GM21526 (cell line): ENCODE measurements around the gene CYP19A1.

Experiments used
- ATAC-seq: cut with Tn5 transposase; IDR thresholded peaks from one replicate; pipeline ENCODE4 v1.9.1; 2021; ENCODE audit warnings: moderate library complexity; ENCODE audit not compliant: unreplicated experiment, low FRiP score

The CYP19A1 gene

DNA sequence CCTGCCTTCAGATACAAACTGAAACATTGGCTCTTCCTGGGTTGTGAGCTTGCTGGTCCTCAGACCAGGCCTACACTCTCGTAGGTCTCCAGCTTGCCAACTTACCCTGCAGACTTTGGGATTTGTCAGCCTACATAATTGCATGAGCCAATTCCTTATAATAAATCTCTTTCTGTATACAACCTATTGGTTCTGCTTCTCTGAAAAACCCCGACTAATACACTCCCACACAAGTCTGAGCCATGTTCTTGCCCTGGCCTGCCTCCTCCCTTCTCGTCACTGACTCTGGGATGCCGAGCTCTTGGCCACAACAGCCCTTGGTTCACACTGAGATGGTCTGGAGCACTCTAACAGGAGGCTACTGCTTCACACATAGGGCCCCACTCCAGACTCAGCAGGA lies 9.5 kb downstream of the CYP19A1 start:
- ATAC-seq: no peak

DNA sequence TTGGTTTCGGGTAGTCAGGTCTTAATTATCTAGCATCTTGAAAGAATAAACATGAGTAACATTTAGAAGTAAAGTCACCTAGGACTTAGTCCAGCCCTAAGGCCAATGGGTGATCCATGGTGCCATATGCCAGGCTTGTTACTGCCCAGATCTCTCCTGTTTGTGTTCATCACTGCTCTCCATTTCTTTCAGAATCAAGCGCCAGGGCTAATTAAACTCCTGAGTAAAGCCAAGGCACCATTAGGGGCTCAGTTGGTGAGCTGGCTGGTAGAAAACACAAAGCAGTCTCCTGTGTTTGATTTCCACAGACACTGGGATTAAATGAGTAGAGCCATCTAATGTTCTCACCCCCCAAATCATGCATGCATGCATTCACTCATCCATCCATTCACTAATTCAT lies 11.3 kb downstream of the CYP19A1 start:
- ATAC-seq: no peak

DNA sequence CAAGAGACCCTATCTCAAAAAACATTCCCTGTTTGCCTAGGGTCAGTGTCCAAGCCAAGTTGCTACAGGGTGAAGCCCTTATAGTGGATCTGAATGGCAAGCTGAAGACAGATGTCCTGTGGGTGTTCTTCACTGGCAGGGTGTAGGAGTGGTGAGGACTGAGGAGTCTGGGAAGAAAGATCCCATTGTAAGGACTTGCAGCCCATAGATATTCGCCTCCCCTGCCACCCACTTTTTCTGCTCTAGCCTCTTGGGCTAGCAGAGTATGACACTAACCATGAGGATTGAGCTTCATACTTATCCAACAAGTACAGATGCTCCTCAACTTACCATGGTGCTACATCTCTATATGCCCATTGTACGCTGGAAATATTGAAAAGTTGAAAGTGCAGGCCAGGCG lies 13.2 kb downstream of the CYP19A1 start:
- ATAC-seq: no peak

DNA sequence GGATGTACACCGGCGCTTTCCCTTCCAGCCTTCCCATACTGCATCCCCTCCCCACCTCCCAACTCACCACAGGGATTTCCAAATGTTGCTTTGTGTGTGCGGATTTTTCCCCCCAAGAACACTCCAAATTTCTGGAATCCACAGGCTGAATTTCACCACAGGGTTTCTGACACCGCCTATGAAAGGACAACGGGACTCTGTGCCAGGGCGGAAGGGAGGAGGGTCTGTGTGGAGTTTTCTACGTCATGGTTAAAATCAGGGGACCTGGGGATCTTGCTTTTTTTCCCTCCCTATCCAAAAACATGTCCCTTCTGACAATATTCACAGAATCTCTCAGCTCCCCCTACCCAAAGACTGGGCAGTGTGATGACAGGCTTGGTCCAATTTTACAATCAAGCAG lies 14.6 kb downstream of the CYP19A1 start:
- no peak for ATAC-seq

DNA sequence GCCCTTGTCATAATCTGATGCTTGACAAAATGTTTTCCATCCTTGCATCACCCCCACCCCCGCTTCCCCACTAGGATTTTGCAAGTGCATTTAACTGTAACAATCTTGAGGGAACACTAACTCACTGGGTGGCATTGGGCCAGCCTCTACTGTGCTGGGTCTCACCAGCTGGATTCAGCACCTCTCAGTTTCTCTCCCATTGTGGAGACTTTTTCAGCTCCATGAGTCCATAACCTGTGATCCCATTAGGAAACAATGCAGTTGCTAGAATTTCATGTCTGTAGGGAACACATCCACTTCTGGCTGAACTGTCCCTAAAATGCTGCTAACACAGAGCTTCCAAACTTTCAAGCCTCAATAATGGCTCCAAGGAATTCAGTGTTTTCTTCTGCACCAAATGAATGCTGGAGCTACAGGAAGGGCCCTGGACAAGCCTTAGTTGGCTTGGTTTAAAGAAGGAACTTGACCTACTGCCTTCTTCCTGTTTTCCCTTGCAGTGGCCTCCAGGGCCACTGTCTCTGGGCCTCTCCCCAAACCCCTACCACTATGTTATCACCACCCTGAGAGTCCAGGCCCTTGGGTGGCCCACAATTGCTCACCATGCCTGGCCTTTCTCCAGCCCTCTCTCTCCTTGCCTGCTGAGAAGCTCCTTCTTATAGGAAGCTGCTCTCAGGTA lies 15.6 kb downstream of the CYP19A1 start:
- no peak for ATAC-seq

DNA sequence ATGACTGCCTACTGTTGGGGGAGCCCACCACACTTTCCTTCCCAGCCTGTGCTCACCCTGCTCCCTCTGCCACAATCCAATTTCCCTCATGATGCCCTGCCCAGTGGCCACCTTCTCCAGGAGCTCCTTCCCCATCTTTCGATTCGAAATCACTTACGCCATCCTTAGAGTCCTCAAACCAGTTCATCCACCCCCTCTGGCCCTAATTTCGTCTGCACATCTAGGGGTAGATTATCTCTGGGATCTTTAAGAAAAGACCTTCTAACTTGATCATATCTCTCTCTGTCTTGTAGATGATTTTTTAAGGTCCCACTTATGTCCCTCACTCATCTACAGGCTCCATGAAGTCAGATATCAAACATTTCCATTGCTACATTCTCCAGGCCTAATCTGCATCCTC lies 17.1 kb downstream of the CYP19A1 start:
- ATAC-seq: no peak

DNA sequence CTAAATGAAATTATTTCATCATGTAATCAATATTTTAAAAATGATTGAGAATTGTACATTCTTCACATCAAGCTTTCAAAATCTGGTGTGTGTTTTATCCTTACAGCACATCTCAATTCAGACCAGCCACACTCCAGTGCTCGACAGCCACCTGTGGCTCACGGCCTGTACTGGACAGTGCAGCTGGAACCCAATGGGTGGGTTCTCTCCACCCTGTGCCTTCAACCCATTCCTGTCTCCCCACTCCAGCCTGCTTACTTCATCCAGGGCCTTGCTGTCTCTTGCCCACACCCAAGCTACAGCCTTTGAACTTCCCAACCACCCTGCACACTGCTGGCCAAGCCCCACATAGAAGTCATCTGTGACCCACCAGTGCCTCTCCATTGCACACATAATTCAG lies 17.6 kb downstream of the CYP19A1 start:
- no peak for ATAC-seq

DNA sequence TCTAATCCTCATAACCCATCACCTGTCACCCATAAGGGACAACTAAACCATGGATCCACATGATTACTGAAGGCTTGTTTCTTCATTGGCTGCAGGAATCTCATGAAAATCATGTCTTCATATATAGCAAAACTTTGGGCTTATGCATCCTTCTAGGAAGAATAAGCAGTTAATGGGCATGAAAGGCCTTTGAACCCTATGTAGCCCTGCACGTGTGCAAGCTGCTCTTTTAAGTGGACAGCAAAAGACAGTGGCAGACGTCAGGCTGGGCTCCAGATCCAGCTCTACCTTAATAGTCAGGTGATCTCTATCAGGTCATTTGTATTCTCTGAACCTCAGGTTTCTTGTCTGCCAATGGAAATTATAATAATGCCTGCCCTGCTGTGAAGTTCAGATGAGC lies 18.9 kb downstream of the CYP19A1 start:
- ATAC-seq: no peak

DNA sequence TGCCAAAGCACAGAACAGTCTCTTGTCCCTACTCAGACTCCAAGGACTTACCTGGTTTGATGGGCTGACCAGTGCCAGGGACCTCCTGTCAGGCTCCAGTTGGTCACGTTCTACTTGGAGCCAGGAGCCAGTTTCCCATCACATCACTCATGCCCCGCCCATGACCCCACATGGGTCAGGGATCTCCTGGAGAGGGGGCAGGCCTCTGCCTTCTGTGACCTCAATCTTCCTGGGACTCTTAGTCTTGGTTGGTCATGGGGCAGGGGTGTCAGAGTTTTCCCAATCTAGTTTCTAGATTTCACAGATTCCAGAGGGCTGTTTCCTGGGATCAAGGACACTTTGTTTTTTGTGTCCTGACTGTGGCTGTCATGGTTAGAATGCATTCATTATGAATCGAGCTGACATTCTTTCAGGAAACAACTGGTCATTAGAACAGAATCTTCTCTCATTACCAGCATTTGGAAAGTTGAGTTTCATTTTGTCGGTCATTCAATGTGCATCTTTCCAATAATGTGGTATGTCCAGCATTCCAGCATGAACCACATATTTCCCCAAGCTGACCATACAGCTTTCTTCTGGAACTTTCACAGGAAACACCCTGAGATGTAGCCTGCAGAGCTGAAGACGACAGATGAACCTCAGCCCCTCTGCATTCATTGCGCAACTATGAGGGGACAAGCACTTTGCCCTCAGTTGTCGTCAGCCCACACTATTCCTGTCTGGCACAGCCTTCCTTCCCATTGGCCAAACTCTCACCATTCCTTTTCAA lies 19.8 kb downstream of the CYP19A1 start:
- no peak for ATAC-seq

DNA sequence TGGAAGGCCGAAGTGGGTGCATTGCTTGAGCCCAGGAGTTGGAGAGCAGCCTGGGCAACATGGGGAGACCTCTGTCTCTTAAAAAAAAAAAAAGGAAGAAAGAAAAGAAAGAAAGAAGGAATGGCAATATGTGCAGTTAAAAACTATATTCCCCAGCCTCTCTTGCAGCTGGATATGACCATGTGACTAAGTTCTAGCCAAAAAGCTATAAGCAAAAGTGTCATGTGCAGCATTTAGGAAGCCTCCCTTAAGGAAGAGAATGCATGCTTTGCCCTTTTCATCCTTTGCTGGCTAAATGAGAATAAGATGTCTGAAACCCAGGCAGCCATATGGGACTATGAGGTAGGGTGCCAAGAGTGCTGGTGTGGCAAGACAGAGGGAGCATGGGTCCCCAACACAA lies 21.8 kb downstream of the CYP19A1 start:
- ATAC-seq: no peak

DNA sequence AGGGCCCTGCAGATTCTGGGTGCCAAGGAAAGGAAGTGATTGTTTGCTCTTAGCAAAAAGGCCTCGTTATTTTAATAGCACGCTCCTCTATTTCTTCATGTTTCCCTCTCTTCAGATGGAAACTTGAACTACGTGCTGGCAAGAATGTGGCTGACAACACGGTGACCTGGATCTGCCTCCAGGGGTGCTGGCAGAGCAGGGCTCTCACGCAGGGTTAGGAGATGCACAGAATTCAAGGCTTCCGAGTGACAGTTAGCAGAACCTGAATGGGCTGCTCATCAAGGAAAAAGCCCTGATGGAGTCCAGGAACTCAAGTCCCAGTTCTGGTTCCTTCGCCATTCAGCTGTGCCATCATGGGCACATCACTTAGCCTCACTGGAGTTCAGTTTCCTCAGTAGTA lies 22.7 kb downstream of the CYP19A1 start:
- no peak for ATAC-seq

DNA sequence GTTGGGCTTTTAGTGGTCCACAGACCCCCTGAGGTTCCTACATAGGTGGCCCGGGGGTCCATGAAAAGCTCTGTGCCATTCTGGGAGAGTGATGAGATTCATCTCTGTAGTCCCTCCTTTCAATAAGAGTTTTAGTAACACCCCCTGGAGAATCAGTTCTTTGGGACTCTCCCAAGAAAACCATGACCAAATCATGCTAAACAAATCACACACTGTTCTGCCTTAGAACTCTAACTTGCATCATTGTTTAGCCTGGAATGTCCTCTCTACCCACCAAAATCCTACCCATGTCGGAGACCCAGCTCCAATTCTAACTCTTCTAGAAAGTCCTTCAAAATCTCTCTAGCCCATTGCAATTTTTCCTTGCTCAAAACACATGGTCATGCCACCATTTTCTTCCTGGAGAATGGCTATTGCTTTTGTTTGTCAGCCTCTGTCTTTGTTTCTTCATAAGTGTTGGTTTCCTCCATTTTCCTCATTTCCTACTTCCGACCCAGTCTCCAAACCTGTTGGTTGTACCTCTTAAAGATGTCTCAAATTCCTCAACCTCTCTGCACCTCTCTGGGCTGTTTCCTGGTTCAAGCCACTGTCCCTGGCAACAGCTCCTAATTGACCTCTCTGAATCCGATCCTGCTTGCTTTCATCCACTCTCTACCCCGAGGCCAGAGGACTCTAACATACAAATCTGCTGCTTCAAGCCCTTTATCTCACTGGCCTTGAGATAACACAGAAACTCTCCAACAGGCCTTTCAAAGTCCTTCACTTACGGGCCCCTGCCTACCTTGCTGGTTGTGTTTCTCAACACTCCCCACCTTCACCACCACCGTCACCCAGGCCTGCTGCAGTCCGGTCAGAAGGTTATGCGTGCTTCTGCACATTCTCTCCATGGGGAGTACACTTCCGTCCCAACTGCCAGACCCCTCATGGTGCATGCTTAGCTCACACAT lies 23.7 kb downstream of the CYP19A1 start:
- no peak for ATAC-seq

DNA sequence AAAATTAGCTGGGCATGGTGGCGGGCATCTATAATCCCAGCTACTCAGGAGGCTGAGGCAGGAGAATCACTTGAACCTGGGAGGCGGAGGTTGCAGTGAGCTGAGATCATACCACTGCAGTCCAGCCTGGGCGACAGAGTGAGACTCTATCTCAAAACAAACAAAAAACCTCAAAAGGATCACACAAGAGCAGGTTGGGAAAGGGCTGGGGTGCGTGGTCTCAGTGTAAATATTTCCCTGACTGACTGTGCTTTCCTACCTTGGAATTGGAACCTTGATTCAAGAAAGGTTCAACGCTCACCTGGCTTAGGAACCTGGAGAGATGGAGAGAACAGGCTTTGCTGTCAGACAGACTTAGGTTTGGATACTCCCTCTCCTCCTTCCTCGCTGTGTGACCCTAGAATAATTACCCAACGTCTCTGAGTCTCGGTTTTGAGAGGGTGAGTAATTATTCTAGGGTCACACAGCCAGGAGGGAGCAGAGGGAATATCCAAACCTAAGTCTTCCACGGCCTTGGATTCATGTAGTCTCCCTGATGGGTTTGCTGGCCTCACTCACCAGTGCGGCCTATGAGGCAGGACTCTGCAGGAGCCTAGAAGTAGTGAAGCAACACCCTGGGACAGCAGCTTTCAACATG lies 24.6 kb downstream of the CYP19A1 start:
- no peak for ATAC-seq

DNA sequence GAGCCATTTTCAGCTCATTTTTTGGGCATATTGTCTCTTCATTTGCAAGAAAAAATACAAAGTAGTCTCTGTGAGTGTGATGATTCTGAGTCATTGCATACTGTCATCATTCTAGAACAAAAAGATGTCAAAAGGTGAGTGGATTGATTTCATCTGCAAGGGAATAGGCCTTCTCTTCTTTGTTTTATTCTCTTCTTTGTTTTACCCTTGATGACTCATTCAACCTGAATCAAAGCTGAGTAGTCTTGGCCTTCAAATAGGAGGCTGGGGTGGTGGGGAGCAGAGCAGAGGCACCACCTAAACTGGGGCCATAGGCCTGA lies 25.4 kb downstream of the CYP19A1 start:
- ATAC-seq: no peak

DNA sequence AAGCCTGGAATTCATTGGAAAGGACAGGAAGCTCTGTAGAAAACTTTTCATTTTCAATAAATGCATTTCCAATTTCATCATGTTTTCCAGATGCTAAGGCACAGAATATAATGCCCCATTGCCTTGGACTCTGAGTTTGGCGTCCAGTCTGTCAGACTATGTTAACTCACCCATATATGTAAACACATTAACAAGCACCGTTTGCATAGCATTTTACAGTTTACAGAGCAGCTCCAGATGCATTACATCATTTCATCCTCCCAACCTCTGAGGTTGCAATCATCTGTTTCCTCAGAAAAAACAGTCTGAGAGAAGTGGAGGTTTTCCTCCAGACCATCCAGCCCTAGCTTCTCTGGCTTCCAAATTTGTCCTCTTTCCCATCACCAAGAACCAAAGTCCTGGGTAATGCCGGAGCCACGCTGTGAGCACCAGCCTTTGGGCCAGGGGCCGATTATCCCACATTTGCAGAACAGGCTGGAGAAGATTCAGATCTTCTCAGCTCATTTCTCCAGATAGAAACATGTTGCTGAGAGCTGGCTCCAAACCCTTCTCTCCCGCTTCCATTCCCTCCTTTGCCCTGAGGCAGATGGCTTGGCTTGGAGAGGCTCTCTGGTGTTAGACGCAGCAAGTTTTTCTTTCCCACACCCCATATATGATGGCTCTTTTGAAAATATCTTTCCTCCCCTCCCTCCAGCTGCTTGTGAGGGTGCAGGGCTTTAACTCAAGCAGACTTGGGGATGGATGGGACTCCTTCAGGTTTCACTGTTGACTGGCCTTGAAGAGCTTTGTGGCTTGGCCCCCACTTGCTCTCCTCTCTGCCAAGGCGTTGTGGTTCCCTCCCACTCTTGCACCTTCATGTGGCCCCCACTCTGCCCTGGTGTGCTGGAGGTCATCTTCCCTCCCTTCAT lies 26.0 kb downstream of the CYP19A1 start:
- no peak for ATAC-seq

DNA sequence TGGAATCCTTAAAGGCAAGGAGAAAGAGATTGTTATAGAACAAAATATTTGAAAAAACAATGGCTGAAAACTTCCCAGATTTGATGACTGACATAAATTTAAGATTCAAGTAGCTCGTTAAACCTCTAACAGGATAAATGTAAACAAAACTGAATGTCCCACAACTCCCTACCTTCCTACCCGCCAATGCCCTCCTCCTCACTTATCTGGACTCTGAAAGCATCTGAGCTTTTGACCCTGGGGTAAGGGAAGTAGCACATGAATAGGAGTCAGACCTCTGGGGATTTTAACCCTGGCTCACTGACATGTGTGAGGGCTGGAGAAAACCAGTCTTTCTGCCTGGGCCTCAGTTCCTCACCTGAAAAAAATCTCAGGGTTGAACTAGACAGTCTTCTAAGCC lies 26.9 kb downstream of the CYP19A1 start:
- no peak for ATAC-seq

DNA sequence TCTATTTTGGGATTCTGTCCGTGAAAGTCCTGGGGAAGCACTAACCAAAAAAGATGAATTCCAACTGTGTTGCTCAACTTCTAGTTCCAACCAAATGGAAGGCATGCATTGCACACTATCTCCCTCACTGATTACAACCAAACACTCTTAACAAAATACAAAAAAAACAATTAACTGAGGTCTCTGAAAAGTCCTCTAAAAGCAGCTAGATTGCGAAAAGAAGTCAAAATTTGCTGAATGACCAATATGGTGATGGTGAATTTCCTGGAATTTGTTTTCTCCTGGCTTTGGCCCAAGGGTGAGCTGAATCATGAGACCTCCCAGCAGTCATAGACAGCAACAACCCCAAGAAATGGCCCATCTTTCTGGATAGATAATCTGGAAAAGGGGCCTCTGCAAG lies 28.3 kb downstream of the CYP19A1 start:
- ATAC-seq: no peak

DNA sequence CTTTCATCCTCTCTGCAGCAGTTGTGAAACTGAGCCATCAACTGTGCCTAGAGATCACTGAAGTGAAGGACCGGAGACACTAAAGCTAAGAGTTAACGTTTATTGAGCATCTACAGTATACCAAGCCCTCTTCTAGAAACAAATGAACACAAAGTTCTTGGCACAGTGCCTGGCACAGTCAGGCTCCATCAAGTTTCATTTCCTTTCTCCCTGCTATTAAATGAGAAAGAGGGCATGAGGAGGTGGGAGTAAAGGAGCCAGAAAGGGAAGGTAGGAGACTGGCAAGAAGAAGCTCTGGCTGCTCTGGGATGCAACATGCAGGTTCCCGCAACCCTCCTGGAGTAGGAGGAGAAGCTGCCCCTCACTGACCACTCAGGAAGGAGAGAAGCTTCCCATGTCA lies 30.6 kb downstream of the CYP19A1 start:
- ATAC-seq: no peak

DNA sequence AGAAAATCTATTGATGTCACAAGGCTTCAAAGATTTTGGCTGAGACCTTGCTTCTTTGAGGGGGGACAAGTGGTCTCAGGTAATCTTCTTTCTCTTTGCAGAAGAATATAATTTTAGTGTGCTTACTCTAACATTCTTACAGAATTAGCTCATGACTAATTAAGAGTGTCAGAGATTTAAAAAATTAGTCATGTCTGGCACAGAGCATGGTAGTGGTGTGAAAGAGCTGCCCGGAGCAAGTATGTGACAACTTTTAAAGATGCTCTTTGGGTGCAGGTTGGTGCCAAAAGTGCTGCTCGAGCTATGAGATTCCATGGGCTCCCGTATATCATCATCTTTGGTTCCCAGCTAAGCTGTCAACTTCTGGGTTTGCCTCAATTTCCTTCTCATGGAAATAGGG lies 31.1 kb downstream of the CYP19A1 start:
- no peak for ATAC-seq

DNA sequence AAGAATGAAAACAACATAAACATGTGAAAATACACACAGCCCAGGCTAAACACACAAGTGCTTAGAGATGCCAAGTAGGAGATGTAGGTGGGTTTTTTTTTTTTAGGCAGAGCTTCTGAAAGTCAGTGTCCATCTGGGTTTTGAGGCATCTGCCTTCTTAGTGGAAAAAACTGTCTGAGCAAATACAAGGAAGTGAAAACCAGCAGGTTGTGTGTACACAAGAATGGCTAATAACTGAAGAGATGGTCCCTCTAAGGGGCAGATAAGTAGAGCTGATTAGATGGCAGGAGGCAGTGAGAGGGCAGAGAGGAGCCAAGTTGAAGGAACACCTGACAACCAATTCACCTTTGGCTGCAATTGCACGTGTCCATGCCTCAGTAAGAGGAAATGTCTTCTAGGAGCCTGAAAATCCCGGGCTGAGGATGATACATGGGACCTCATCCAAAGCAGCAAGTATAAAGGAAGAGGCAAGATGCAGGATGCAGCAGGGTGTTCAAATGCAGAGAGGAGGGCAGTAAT lies 34.9 kb downstream of the CYP19A1 start:
- ATAC-seq: no peak
